Ovary (tissue), 3 donors: Measurements from ENCODE around the gene DPPA4.

Experiments
- EP300 ChIP-seq: sonication (generic); formaldehyde crosslinking; IDR thresholded peaks from one replicate; pipeline ENCODE4 v1.6.1; 2017; ENCODE audit warnings: antibody characterized with exemption
- TF ChIP-seq, protein P1 (sequence below), 3 donors: fragments of 450-650 bp in 2 of 3; fragments of 200-600 bp in 1 of 3; IDR thresholded peaks; one replicate each; pipeline versions ENCODE4 v1.5.1 to v1.8.0; 2016 to 2022; ENCODE audit warnings: antibody characterized with exemption in 3 of 3, mild to moderate bottlenecking in 1 of 3
- donor health status: DM: no; HTN: no; CAD: no.

GRCh38 chr3:109384164-109384563 is 46.8 kb upstream of the DPPA4 start:
- TF ChIP-seq, protein P1, sequence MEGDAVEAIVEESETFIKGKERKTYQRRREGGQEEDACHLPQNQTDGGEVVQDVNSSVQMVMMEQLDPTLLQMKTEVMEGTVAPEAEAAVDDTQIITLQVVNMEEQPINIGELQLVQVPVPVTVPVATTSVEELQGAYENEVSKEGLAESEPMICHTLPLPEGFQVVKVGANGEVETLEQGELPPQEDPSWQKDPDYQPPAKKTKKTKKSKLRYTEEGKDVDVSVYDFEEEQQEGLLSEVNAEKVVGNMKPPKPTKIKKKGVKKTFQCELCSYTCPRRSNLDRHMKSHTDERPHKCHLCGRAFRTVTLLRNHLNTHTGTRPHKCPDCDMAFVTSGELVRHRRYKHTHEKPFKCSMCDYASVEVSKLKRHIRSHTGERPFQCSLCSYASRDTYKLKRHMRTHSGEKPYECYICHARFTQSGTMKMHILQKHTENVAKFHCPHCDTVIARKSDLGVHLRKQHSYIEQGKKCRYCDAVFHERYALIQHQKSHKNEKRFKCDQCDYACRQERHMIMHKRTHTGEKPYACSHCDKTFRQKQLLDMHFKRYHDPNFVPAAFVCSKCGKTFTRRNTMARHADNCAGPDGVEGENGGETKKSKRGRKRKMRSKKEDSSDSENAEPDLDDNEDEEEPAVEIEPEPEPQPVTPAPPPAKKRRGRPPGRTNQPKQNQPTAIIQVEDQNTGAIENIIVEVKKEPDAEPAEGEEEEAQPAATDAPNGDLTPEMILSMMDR (IDR thresholded peaks at IDR 0.05) = no peak
- no peak for TF ChIP-seq EP300
